Effector memory CD4-positive, alpha-beta T cell (primary cell): ENCODE results near the gene ARFIP1.

Source experiments
- DNase-seq, 3 donors: peaks; one replicate each; pipeline ENCODE4 v3.0.0-alpha.2; 2020
- H3K27ac ChIP-seq: 2 replicates; pipeline ENCODE4 v1.7.0; 2013; ENCODE audit warnings: mild to moderate bottlenecking, low read length, moderate library complexity; ENCODE audit not compliant: insufficient read depth, poor library complexity, severe bottlenecking
- H3K27me3 ChIP-seq: replicated peaks from 2 replicates; pipeline ENCODE4 v1.7.0; 2013; ENCODE audit warnings: mild to moderate bottlenecking, low read length; ENCODE audit not compliant: insufficient read depth, control insufficient read depth, poor library complexity, severe bottlenecking
- H3K36me3 ChIP-seq: 2 replicates; pipeline ENCODE4 v1.7.0; 2013; ENCODE audit warnings: mild to moderate bottlenecking, low read length, moderate library complexity; ENCODE audit not compliant: control insufficient read depth, insufficient read depth
- H3K4me1 ChIP-seq: 2 replicates; pipeline ENCODE4 v1.7.0; 2013; ENCODE audit warnings: low read length, mild to moderate bottlenecking; ENCODE audit not compliant: control insufficient read depth, insufficient read depth, poor library complexity, severe bottlenecking
- H3K4me3 ChIP-seq: 2 replicates; pipeline ENCODE4 v1.7.0; 2013; ENCODE audit warnings: low read length, low read depth, mild to moderate bottlenecking; ENCODE audit not compliant: insufficient read depth, poor library complexity, severe bottlenecking
- H3K9me3 ChIP-seq: 2 replicates; pipeline ENCODE4 v1.7.0; 2013; ENCODE audit warnings: mild to moderate bottlenecking, low read length, moderate library complexity; ENCODE audit not compliant: control insufficient read depth

ARFIP1 gene

DNA sequence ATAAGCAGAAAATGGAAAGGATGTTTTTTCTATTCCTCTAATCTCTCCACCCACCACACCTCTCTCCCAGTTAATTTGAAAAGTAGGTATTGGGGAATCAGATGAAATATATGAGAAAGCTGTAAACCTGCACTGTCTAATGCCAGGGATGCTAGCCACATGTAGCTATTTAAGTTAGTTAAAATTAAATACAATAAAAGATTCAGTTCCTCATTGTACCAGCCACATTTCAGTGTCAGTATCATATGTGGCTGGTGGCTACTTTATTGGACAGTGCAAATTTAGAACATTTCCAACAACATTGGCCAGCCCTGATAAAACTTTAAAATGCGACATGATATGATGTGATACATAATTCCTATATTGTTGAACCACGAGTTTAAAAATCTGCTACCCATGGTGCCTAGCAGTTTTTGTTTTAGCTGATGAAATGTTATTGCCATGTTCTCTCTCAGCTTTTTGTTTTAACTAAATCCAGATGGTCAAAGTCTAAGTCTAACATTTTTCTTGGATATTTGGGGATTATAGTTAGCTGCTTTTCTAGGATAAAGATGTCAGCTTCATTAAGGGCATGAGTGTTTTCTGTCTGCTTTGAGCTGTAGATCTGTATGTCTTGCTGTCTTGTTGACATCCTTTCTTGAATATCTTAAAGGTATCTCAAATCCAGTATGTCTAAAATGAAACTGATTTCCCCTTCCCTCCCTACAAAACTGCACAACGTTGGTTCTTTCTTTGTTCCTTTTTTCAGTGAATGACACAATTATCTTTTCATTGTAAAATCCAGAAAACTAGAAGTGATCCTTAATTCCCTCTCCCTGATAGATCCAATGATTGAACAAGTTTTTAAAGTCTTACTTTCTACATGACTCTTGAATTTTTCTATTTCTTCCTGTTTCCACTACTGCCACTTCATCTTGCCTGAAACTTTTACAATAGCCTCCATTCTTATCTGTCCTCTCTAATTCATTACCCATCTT lies 6.2 kb downstream of the ARFIP1 start:
- Histone ChIP-seq H3K4me1 (no peaks in the 10 kb centered on the region), H3K27me3 (no peaks in the 10 kb centered on the region), H3K27ac (no peak overlapping the region), H3K9me3 (no peaks in the 10 kb centered on the region), H3K36me3 (no peaks in the 10 kb centered on the region), H3K4me3 (no peak overlapping the region)
- DNase-seq: no peak

- no peak overlapping the region for H3K4me3 ChIP-seq
- H3K27ac ChIP-seq: no peak overlapping the region
Measured at GRCh38 chr4:152786627-152787026, 6.9 kb downstream of the ARFIP1 start.

DNA sequence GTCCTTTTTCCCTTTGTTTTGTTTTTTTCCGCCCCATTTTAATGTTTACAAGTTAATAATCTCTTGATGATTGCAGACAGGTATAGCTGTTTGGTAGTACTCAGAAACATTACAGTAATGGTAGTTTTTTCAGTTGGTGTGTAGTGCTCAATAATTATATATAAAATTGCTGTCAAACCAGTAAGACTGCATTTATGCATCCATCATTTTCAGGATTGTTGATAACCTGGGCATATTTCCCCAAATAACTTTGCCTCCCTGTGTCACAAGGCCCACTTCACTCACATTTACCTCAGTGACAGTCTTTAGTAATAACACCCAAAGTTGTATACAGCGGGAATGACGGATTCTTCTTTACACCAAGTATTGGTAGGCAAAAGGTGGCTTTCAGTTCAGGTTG lies 16.1 kb downstream of the ARFIP1 start:
- Histone ChIP-seq H3K27ac (no peak overlapping the region), H3K9me3 (no peaks in the 10 kb centered on the region), H3K36me3 (no peaks in the 10 kb centered on the region), H3K4me1 (no peaks in the 10 kb centered on the region), H3K27me3 (no peaks in the 10 kb centered on the region), H3K4me3 (no peak overlapping the region)
- no peak for DNase-seq

More at GRCh38 chr4:152786627-152787026, 6.9 kb downstream of the ARFIP1 start:
- Histone ChIP-seq H3K27me3 (no peaks in the 10 kb centered on the region), H3K36me3 (no peaks in the 10 kb centered on the region), H3K9me3 (no peaks in the 10 kb centered on the region), H3K4me1 (no peaks in the 10 kb centered on the region)
- DNase-seq: no peak

DNA sequence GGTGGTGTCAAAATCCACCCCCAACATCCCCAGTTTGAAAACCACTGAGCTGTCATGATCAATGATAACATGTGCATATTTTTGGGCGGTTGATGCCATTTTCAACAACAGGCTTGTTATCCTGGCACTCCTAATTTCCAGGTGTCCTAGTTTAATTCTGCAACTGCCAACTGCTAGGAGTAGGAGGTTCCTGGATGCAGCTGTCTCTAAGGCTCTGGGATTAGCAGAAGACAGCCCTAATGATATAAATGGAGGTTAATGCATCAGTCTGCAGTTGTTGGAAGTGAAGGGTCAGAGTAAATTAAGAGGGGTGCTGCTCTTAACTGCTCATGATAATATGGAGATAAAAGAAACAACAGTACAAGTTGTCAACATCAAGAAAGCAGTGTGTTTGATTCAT lies 23.8 kb downstream of the ARFIP1 start:
- no peak for DNase-seq
- Histone ChIP-seq H3K27me3 (no peaks in the 10 kb centered on the region), H3K4me1 (no peaks in the 10 kb centered on the region), H3K9me3 (no peaks in the 10 kb centered on the region), H3K36me3 (no peaks in the 10 kb centered on the region), H3K27ac (no peak overlapping the region), H3K4me3 (no peak overlapping the region)

GRCh38 chr4:152805071-152805650 lies 25.4 kb downstream of the ARFIP1 start:
- H3K27ac ChIP-seq: no peak overlapping the region
- H3K4me1 ChIP-seq: no peaks in the 10 kb centered on the region
- no peaks in the 10 kb centered on the region for H3K36me3 ChIP-seq
- H3K27me3 ChIP-seq: no peaks in the 10 kb centered on the region
- DNase-seq: no peak
- H3K4me3 ChIP-seq: no peak overlapping the region
- H3K9me3 ChIP-seq: no peaks in the 10 kb centered on the region

GRCh38 chr4:152805818-152806217 lies 26.1 kb downstream of the ARFIP1 start:
- no peak for DNase-seq
- no peaks in the 10 kb centered on the region for H3K27me3 ChIP-seq
- no peak overlapping the region for H3K4me3 ChIP-seq
- H3K36me3 ChIP-seq: no peaks in the 10 kb centered on the region
- H3K27ac ChIP-seq: no peak overlapping the region
- H3K4me1 ChIP-seq: no peaks in the 10 kb centered on the region
- H3K9me3 ChIP-seq: no peaks in the 10 kb centered on the region

DNA sequence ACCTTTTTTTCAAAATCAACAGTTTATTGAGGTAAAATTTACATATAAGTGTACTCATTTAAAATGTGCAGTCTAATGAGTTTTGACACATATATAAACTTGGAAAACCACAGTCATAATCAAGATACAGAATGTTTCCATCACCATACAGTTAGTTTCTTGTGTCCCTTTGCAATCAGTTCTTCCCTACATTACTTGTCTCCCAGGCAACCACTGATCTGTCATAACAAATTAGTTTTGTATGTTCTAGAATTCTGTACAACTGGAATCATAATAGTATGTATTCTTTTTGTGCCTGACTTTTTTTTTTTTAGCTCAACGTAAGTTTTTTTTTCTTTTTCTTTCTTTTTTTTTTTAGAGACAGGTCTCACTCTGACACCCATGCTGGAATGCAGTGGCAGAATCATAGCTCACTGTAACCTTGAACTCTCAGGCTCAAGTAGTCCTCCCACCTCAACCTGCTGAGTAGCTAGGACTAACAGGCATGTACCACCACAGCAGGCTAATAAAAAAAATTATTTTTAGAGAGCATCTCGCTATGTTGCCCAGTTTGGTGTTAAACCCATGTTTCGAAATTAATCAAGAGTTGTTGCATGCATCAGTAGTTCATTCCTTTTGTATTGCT lies 26.9 kb downstream of the ARFIP1 start:
- Histone ChIP-seq H3K27ac (no peak overlapping the region), H3K4me1 (no peaks in the 10 kb centered on the region), H3K9me3 (no peaks in the 10 kb centered on the region), H3K4me3 (no peak overlapping the region), H3K27me3 (no peaks in the 10 kb centered on the region), H3K36me3 (no peaks in the 10 kb centered on the region)
- no peak for DNase-seq

DNA sequence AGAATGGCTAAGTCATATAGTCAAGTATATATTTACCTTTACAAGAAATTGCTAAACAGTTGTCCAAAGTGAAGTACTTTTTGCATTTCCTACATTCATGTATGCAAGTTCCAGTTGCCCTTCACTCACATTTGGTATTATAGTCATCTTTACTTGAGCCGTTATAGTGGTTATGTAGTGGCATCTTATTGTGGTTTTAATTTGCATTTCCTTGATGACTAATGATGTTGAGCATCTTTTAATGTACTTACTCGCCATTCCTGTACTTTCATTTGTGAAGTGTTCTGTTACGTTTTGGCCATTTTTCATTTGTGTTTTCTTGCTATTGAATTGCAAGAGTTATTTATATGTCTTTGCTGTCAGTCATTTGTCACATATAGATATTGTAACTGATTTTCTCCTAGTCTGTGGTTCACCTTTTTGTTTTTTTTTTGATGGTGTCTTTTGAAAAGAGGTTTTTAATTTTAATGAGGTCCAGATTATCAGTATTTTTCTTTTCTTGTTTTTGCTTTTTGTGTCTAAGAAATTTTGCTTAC lies 27.6 kb downstream of the ARFIP1 start:
- Histone ChIP-seq H3K4me3 (no peak overlapping the region), H3K4me1 (no peaks in the 10 kb centered on the region), H3K27ac (no peak overlapping the region), H3K9me3 (no peaks in the 10 kb centered on the region), H3K27me3 (no peaks in the 10 kb centered on the region), H3K36me3 (no peaks in the 10 kb centered on the region)
- no peak for DNase-seq

GRCh38 chr4:152808670-152809069 lies 28.9 kb downstream of the ARFIP1 start:
- H3K36me3 ChIP-seq: no peaks in the 10 kb centered on the region
- no peak for DNase-seq
- no peaks in the 10 kb centered on the region for H3K4me1 ChIP-seq
- no peak overlapping the region for H3K4me3 ChIP-seq
- no peak overlapping the region for H3K27ac ChIP-seq
- no peaks in the 10 kb centered on the region for H3K27me3 ChIP-seq
- peaks cover 3% of the 10 kb centered on the region for H3K9me3 ChIP-seq
